Tibial nerve (tissue), 4 donors: Measurements from ENCODE around the gene CLCA2. TPM values are rescaled to one million over a fixed set of nuclear protein-coding genes. Genes with fewer than 3 reads are reported as not detected.

Experiments
- DNase-seq, 2 donors: peaks; one replicate each; pipeline ENCODE4 v3.0.0-alpha.2; 2019; ENCODE audit warnings: low spot score in 2 of 2
- H3K27ac ChIP-seq, 4 donors: fragments of 200-600 bp; sonication (generic) in 3 of 4; one replicate each; pipeline ENCODE4 v1.5.1; 2017 to 2019; ENCODE audit warnings: mild to moderate bottlenecking in 1 of 4
- H3K27me3 ChIP-seq, 2 donors: fragments of 200-600 bp; sonication (generic) in 1 of 2; one replicate each; pipeline versions ENCODE4 v1.5.1 to v1.6.0; 2017 to 2019
- H3K36me3 ChIP-seq, 3 donors: fragments of 200-600 bp; sonication (generic); one replicate each; pipeline ENCODE4 v1.5.1; 2018 to 2019
- H3K4me1 ChIP-seq, 4 donors: fragments of 200-600 bp; sonication (generic) in 3 of 4; one replicate each; pipeline ENCODE4 v1.5.1; 2017 to 2019
- H3K4me3 ChIP-seq, 4 donors: fragments of 200-600 bp; sonication (generic) in 3 of 4; one replicate each; pipeline ENCODE4 v1.5.1; 2017 to 2019; ENCODE audit warnings: mild to moderate bottlenecking in 1 of 4, moderate library complexity in 1 of 4
- H3K9me3 ChIP-seq, 4 donors: fragments of 200-600 bp; sonication (generic) in 3 of 4; one replicate each; pipeline ENCODE4 v1.5.1; 2017 to 2019
- CTCF ChIP-seq, 5 experiments: fragments of 200-600 bp in 3 of 5; fragments of 450-650 bp in 2 of 5; sonication (generic) in 3 of 5; IDR thresholded peaks; one replicate each; pipeline ENCODE4 v1.5.1; 2016 to 2019; ENCODE audit warnings: antibody characterized with exemption in 5 of 5, mild to moderate bottlenecking in 3 of 5, moderate library complexity in 2 of 5
- EP300 ChIP-seq, 2 donors: sonication (generic); formaldehyde crosslinking; IDR thresholded peaks; one replicate each; pipeline ENCODE4 v1.6.1; 2017; ENCODE audit warnings: antibody characterized with exemption in 2 of 2, mild to moderate bottlenecking in 1 of 2
- POLR2A ChIP-seq, 2 donors: fragments of 450-650 bp; IDR thresholded peaks; one replicate each; pipeline ENCODE4 v1.6.1; 2017; ENCODE audit warnings: antibody characterized with exemption in 2 of 2, mild to moderate bottlenecking in 2 of 2, moderate library complexity in 2 of 2
- WGBS, 2 donors: methylation state at CpG; one replicate each; pipeline ENCODE4 v1.1.5; 2018; 5-methylcytosine and 5-hydroxymethylcytosine counted together
- total RNA-seq, 4 donors: library from RNA; depleted of rRNA; stranded (reverse); fragments of >200 nt; gene quantifications; one replicate each; pipeline ENCODE4 v1.1.0, GENCODE V29; 2016

CLCA2 gene
- total RNA-seq, 4 donors from 2014 or later = not detected

GRCh38 chr1:86478416-86479156, 54.6 kb downstream of the CLCA2 start:
- WGBS, 2 donors = 69 to 76% methylated on average over 5 of the region's 5 CpGs
- Histone ChIP-seq H3K27ac (no peak overlapping the region), H3K36me3 (no peaks in the 10 kb centered on the region), H3K4me1 (no peaks in the 10 kb centered on the region), H3K9me3 (no peaks in the 10 kb centered on the region), H3K27me3 (no peaks in the 10 kb centered on the region), H3K4me3 (no peak overlapping the region)
- TF ChIP-seq CTCF (IDR thresholded peaks at IDR 0.05) = no peak
- no peak for TF ChIP-seq POLR2A (IDR thresholded peaks at IDR 0.05)
- TF ChIP-seq EP300 (IDR thresholded peaks at IDR 0.05) = no peak
- no peak for DNase-seq

DNA sequence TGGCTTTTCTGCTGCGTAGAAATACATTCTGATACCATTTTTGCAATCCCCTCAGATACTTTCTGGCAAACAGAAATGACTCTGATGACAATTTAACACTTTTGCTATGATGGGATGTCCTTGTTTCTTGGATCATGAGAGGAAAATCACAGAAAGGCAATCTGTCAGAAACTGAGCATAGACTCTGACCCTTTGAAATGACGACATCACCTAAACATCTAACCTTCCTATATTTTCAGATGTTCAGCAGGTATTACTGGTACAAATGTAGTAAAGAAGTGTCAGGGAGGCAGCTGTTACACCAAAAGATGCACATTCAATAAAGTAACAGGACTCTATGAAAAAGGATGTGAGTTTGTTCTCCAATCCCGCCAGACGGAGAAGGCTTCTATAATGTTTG, 58.0 kb downstream of the CLCA2 start:
- no peak for TF ChIP-seq POLR2A (IDR thresholded peaks at IDR 0.05)
- TF ChIP-seq EP300 (IDR thresholded peaks at IDR 0.05) = no peak
- no peak for TF ChIP-seq CTCF (IDR thresholded peaks at IDR 0.05)
- Histone ChIP-seq H3K4me1 (no peaks in the 10 kb centered on the region), H3K27ac (no peak overlapping the region), H3K9me3 (no peaks in the 10 kb centered on the region), H3K4me3 (no peak overlapping the region), H3K27me3 (no peaks in the 10 kb centered on the region), H3K36me3 (no peaks in the 10 kb centered on the region)
- no peak for DNase-seq
- 86 to 88% methylated on average over 4 of the region's 4 CpGs for WGBS, 2 donors

GRCh38 chr1:86487131-86487810, 63.3 kb downstream of the CLCA2 start:
- no peaks in the 10 kb centered on the region for H3K27me3 ChIP-seq
- no peaks in the 10 kb centered on the region for H3K36me3 ChIP-seq
- H3K9me3 ChIP-seq = no peaks in the 10 kb centered on the region
- H3K4me3 ChIP-seq = no peak overlapping the region
- TF ChIP-seq CTCF (IDR thresholded peaks at IDR 0.05) = no peak
- peak in 1 of 2 donors; percentile 71 for TF ChIP-seq EP300 (IDR thresholded peaks at IDR 0.05)
- TF ChIP-seq POLR2A (IDR thresholded peaks at IDR 0.05) = no peak
- peak; percentile 59 to 82 for DNase-seq
- H3K4me1 ChIP-seq = peaks cover 0 to 3% (median 0%) of the 10 kb centered on the region in 4 donors
- H3K27ac ChIP-seq = peak overlapping the region in 2 of 4 donors; percentile 52 to 55
- WGBS, 2 donors = 48 to 60% methylated on average over 4 of the region's 4 CpGs

- Histone ChIP-seq H3K4me1 (peaks cover 0 to 3% (median 0%) of the 10 kb centered on the region in 4 donors), H3K36me3 (no peaks in the 10 kb centered on the region), H3K27me3 (no peaks in the 10 kb centered on the region), H3K9me3 (no peaks in the 10 kb centered on the region), H3K4me3 (no peak overlapping the region), H3K27ac (peak overlapping the region in 2 of 4 donors; percentile 52 to 55)
- no peak for DNase-seq
- no peak for TF ChIP-seq POLR2A (IDR thresholded peaks at IDR 0.05)
- TF ChIP-seq CTCF (IDR thresholded peaks at IDR 0.05) = no peak
- no peak for TF ChIP-seq EP300 (IDR thresholded peaks at IDR 0.05)
- 91% methylated on average over 4 of the region's 4 CpGs for WGBS, 2 donors
These were observed 63.8 kb downstream of the CLCA2 start for GRCh38 chr1:86487811-86488141.

DNA sequence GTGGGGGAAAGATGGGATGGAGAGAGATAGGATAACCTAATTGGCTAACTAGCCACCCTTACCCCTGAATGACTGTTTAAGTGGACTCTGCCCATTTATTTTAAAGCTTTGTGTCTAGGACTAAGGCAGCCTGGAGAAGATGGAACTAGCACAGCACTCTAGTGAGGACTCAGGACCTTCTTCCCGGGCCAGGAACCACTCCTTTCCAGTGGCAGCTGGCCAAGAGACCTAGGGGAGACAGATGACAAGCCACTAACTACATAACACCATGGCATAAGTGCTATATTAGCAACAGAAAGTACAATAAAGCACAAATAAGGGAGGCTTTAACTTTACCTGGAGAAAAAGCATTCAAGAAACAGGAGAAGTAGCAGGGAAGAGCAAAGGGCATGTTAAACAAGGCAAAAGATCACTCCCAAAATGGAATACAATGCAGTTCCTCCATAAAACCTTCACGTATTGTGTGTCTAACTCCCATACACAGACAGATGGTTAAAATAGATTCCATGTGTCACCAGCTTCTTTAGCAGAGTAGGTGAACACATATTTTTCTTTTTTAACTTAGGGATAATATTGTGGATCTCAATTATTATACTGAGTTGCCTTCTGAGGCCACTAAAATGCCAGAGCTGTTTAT, 65.4 kb downstream of the CLCA2 start:
- no peaks in the 10 kb centered on the region for H3K36me3 ChIP-seq
- H3K4me3 ChIP-seq = no peak overlapping the region
- TF ChIP-seq POLR2A (IDR thresholded peaks at IDR 0.05) = no peak
- no peak for TF ChIP-seq CTCF (IDR thresholded peaks at IDR 0.05)
- no peak for TF ChIP-seq EP300 (IDR thresholded peaks at IDR 0.05)
- DNase-seq = no peak
- H3K27ac ChIP-seq = no peak overlapping the region
- H3K9me3 ChIP-seq = no peaks in the 10 kb centered on the region
- 55 to 62% methylated on average over 2 of the region's 2 CpGs for WGBS, 2 donors
- no peaks in the 10 kb centered on the region for H3K27me3 ChIP-seq
- peaks cover 0 to 3% (median 0%) of the 10 kb centered on the region in 4 donors for H3K4me1 ChIP-seq
